B cell (primary cell): ENCODE results near the gene C15orf62. TPM values are rescaled to one million over a fixed set of nuclear protein-coding genes. Genes with fewer than 3 reads are reported as not detected.
A peak's percentile ranks its signal among the peaks of the same experiment; 100 is the strongest.

Source experiments
- ATAC-seq: fragments of 200-7000 bp; cut with Tn5 transposase; one replicate; pipeline ENCODE4 v1.10.0; 2021; ENCODE audit warnings: low read depth, mild to moderate bottlenecking, moderate number of reproducible peaks, moderate library complexity
- CTCF ChIA-PET: fragments of 350-600 bp; sonication (Branson Sonifier 250); formaldehyde crosslinking; loops from one replicate; lab custom pipeline; 2021; ENCODE audit warnings: antibody characterized with exemption, inconsistent platforms; lab: Charles Lee
- POLR2A ChIA-PET: fragments of 350-600 bp; sonication (Branson Sonifier 250); formaldehyde crosslinking; loops from one replicate; lab custom pipeline; 2021; ENCODE audit warnings: antibody characterized with exemption; lab: Charles Lee
- DNase-seq: peaks from one replicate; pipeline ENCODE4 v3.0.0; 2013
- H2AFZ ChIP-seq: 2 replicates; pipeline ENCODE4 v1.6.1; 2012; ENCODE audit warnings: mild to moderate bottlenecking, low read depth, low read length; ENCODE audit not compliant: insufficient read depth, poor library complexity, severe bottlenecking
- H3K27ac ChIP-seq, 2 donors: 1 replicate in 1 of 2; 2 replicates in 1 of 2; pipeline ENCODE4 v1.5.1; 2012 to 2013; ENCODE audit warnings: low read length in 2 of 2, mild to moderate bottlenecking in 2 of 2, moderate library complexity in 1 of 2
- H3K27me3 ChIP-seq, 4 experiments: fragments of 200-600 bp in 1 of 4; sonication (generic) in 1 of 4; replicated peaks in 1 of 4; 1 replicate in 2 of 4; 2 replicates in 2 of 4; pipeline versions ENCODE4 v1.6.1 to v1.7.0; 2013 to 2016; ENCODE audit warnings: low read length in 3 of 4, mild to moderate bottlenecking in 2 of 4, mixed read lengths in 1 of 4, moderate library complexity in 1 of 4; ENCODE audit not compliant: insufficient read depth in 4 of 4, control insufficient read depth in 3 of 4; ENCODE audit errors: control extremely low read depth in 1 of 4
- H3K36me3 ChIP-seq, 2 experiments: replicated peaks in 1 of 2; 1 replicate in 1 of 2; 2 replicates in 1 of 2; pipeline versions ENCODE4 v1.6.1 to v1.7.1; 2013; ENCODE audit warnings: low read length in 1 of 2; ENCODE audit not compliant: insufficient read depth in 2 of 2, control insufficient read depth in 1 of 2; ENCODE audit errors: control extremely low read depth in 1 of 2, extremely low read depth in 1 of 2
- H3K4me1 ChIP-seq, 2 donors: fragments of 200-600 bp in 1 of 2; sonication (generic) in 1 of 2; 1 replicate in 1 of 2; 2 replicates in 1 of 2; pipeline versions ENCODE4 v1.5.1 to v1.6.1; 2013 to 2017; ENCODE audit warnings: low read length in 2 of 2; ENCODE audit not compliant: control insufficient read depth in 2 of 2, insufficient read depth in 2 of 2
- H3K4me2 ChIP-seq: replicated peaks from 2 replicates; pipeline ENCODE3; 2012; ENCODE audit warnings: mild to moderate bottlenecking, low read depth, low read length; ENCODE audit not compliant: poor library complexity, severe bottlenecking
- H3K4me3 ChIP-seq, 5 experiments: fragments of 200-600 bp in 1 of 5; sonication (generic) in 1 of 5; 1 replicate in 3 of 5; 2 replicates in 2 of 5; pipeline versions ENCODE4 v1.5.1 to v1.7.0; 2011 to 2016; ENCODE audit warnings: low read length in 4 of 5, mild to moderate bottlenecking in 4 of 5, low read depth in 2 of 5, control low read depth in 1 of 5, moderate library complexity in 1 of 5; ENCODE audit not compliant: insufficient read depth in 1 of 5; ENCODE audit errors: control extremely low read depth in 1 of 5, extremely low read depth in 1 of 5
- H3K79me2 ChIP-seq: fragments of 200-600 bp; sonication (generic); one replicate; pipeline ENCODE4 v1.6.0; 2016; ENCODE audit warnings: low read length; ENCODE audit not compliant: control insufficient read depth, insufficient read depth
- H3K9ac ChIP-seq: fragments of 200-600 bp; sonication (generic); 2 replicates; pipeline ENCODE4 v1.6.1; 2017; ENCODE audit warnings: mild to moderate bottlenecking, low read length, moderate library complexity
- H3K9me3 ChIP-seq, 3 donors: one replicate each; pipeline versions ENCODE4 v1.6.1 to v1.7.1; 2013; ENCODE audit warnings: low read length in 2 of 3; ENCODE audit not compliant: control insufficient read depth in 2 of 3, insufficient read depth in 1 of 3; ENCODE audit errors: control extremely low read depth in 1 of 3
- H4K20me1 ChIP-seq: 2 replicates; pipeline ENCODE4 v1.6.0; 2012; ENCODE audit warnings: mild to moderate bottlenecking, low read length; ENCODE audit not compliant: insufficient read depth, control insufficient read depth, poor library complexity, severe bottlenecking
- H3K27ac Mint-ChIP-seq: one replicate; pipeline ENCODE4 v1.8.0; 2021; ENCODE audit warnings: mixed read lengths
- H3K27me3 Mint-ChIP-seq: one replicate; pipeline ENCODE4 v1.8.0; 2021; ENCODE audit warnings: mixed read lengths
- H3K4me1 Mint-ChIP-seq: one replicate; pipeline ENCODE4 v1.8.0; 2021; ENCODE audit warnings: mixed read lengths
- H3K4me3 Mint-ChIP-seq: one replicate; pipeline ENCODE4 v1.8.0; 2021; ENCODE audit warnings: mixed read lengths
- H3K9me3 Mint-ChIP-seq: one replicate; pipeline ENCODE4 v1.8.0; 2022; ENCODE audit warnings: mixed read lengths; ENCODE audit not compliant: insufficient read depth
- EZH2 ChIP-seq: IDR thresholded peaks from 2 replicates; pipeline ENCODE4 v1.6.1; 2012; ENCODE audit warnings: borderline replicate concordance, low read depth, mild to moderate bottlenecking, moderate library complexity, low read length; ENCODE audit not compliant: insufficient read depth, poor library complexity, severe bottlenecking
- WGBS: methylation state at CpG from one replicate; pipeline ENCODE4 v1.1.5; 2013; ENCODE audit warnings: missing lambda C conversion rate; ENCODE audit not compliant: insufficient coverage; 5-methylcytosine and 5-hydroxymethylcytosine counted together
- intact Hi-C: fragments of 100-400 bp; cut with micrococcal nuclease; formaldehyde crosslinking; loops from one replicate; pipeline ENCODE4 v1.10.0; 2022
- polyA plus RNA-seq: library from polyadenylated mRNA; depleted of rRNA; stranded (reverse); fragments of >200 nt; gene quantifications from 2 replicates; pipeline ENCODE4 v1.2.3, GENCODE V29; 2012
- total RNA-seq, 2 donors: library from RNA; stranded (reverse); fragments of 120-200 nt in 1 of 2; gene quantifications; 1 replicate in 1 of 2; 2 replicates in 1 of 2; pipeline versions ENCODE4 v1.2.3 to v1.2.4, GENCODE V29; 2013 to 2022
- TF ChIP-seq, protein P1 (sequence below): fragments of 200-600 bp; IDR thresholded peaks from one replicate; pipeline ENCODE4 v1.8.0; 2022; ENCODE audit warnings: antibody characterized with exemption, mild to moderate bottlenecking

The C15orf62 gene
- total and polyA plus RNA-seq, 2 donors (not counting 1 experiment from before 2014, with no cell fraction given): 0.30 to 9.5 TPM

DNA sequence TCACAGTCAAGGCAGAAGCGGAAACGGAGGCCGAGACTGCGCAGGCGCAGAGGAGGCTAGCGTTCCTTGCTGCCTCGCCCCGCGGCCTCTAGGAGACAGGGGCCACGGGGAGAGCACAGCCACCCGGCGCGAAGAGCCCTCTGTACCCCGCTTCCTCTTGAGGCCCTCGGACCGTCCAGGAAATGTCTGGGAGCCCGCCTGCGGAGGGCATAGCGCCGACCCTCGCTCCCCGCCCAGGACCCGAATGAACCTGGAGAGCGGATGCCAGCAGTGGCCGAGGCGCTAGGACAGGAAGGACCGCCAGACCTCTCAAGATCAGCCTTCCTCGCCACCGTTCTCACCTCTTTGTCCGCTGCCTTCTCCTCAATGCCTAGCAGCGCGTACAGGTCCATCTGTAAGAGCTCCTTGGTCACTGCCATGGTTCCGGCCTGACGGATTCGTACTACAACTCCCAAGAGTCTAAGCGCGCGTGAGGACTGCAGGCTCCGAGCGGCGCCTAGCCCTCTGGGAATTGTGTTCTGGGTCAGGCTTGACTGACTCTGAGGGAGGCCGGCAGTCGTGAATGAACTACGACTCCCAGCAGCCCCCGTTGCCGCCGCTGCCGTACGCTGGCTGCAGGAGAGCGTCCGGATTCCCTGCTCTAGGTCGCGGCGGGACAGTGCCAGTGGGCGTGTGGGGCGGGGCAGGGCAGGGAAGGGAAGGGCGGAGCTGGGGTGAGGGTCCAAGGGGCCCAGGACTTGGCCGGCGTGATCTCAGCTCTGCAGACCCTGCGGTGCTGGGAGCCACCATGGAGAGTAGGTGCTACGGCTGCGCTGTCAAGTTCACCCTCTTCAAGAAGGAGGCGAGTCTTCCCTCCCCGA is 37.5 kb downstream of the C15orf62 start, which contains the start of the genes DNAJC17 and ZFYVE19:
TSS of gene DNAJC17 (minus strand) at position 446 of the 860 bp plus-strand sequence. CDS start at position 419, 27 bp downstream.
TSS of gene ZFYVE19 (plus strand) at position 62 of the 860 bp plus-strand sequence. CDS start at position 563, 501 bp downstream.
- Mint-ChIP-seq H3K9me3 (no peaks in the 10 kb centered on the region), H3K4me3 (peak within 1 kb of the TSS; percentile 99), H3K27me3 (no peaks in the 10 kb centered on the region), H3K4me1 (peaks cover 24% of the 10 kb centered on the region), H3K27ac (peak within 1 kb of the TSS; percentile 98)
- DNase-seq: peak; percentile 97
- H4K20me1 ChIP-seq: peaks cover 13% of the 10 kb centered on the region
- no peaks in the 10 kb centered on the region for H3K27me3 ChIP-seq
- peak within 1 kb of the TSS; percentile 99 for H2AFZ ChIP-seq
- ChIA-PET POLR2A (interaction anchor here (0.6 to 1.7 kb wide), 4 partner anchors 37 to 113 kb away, joined by 3 to 7 read pairs (median 4); partner anchors contain the start of genes RAD51, SPINT1 and VPS18), CTCF (interaction anchor here (0.9 to 1.6 kb wide), 5 partner anchors 16 to 217 kb away, joined by 3 to 5 read pairs (median 4); no protein-coding TSS in a partner anchor)
- peaks cover 12 to 18% of the 10 kb centered on the region in 2 donors for H3K4me1 ChIP-seq
- WGBS: under 1% methylated on average over 64 of the region's 64 CpGs
- ATAC-seq: peak; percentile 96
- H3K4me3 ChIP-seq: peak within 1 kb of the TSS; percentile 78 to 100 (median 100)
- no peaks in the 10 kb centered on the region for H3K9me3 ChIP-seq
- intact Hi-C loops: loop anchor here (1.0 to 5.0 kb wide), 8 partner anchors 37 to 610 kb away; partner anchors contain the start of genes C15orf62, KNL1, RMDN3 and RPUSD2
- peak within 1 kb of the TSS; percentile 84 for H3K9ac ChIP-seq
- peak within 1 kb of the TSS; percentile 73 for H3K4me2 ChIP-seq
- peak within 1 kb of the TSS; percentile 86 to 95 for H3K27ac ChIP-seq
- peaks cover 0 to 18% of the 10 kb centered on the region in 2 experiments for H3K36me3 ChIP-seq
- TF ChIP-seq, protein P1, sequence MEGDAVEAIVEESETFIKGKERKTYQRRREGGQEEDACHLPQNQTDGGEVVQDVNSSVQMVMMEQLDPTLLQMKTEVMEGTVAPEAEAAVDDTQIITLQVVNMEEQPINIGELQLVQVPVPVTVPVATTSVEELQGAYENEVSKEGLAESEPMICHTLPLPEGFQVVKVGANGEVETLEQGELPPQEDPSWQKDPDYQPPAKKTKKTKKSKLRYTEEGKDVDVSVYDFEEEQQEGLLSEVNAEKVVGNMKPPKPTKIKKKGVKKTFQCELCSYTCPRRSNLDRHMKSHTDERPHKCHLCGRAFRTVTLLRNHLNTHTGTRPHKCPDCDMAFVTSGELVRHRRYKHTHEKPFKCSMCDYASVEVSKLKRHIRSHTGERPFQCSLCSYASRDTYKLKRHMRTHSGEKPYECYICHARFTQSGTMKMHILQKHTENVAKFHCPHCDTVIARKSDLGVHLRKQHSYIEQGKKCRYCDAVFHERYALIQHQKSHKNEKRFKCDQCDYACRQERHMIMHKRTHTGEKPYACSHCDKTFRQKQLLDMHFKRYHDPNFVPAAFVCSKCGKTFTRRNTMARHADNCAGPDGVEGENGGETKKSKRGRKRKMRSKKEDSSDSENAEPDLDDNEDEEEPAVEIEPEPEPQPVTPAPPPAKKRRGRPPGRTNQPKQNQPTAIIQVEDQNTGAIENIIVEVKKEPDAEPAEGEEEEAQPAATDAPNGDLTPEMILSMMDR: peak; percentile 11
- TF ChIP-seq EZH2: no peak
- H3K79me2 ChIP-seq: peaks cover 59% of the 10 kb centered on the region
